Activated T-cell treated with anti-CD3 and anti-CD28 coated beads, Interleukin-2, amount 50 U/mL, for 24 hours (primary cell): ENCODE results near the gene UBL3.

Source experiments
- DNase-seq: peaks from one replicate; pipeline ENCODE4 v3.0.0-alpha.2; 2020
- H3K27ac Mint-ChIP-seq: 2 replicates; pipeline ENCODE4 v1.8.0; 2020; ENCODE audit warnings: mild to moderate bottlenecking, mixed read lengths
- H3K27me3 Mint-ChIP-seq: 2 replicates; pipeline ENCODE4 v1.8.0; 2020; ENCODE audit warnings: mixed read lengths
- H3K36me3 Mint-ChIP-seq: 2 replicates; pipeline ENCODE4 v1.8.0; 2020; ENCODE audit warnings: low read depth, mixed read lengths
- H3K4me1 Mint-ChIP-seq: 2 replicates; pipeline ENCODE4 v1.8.0; 2020; ENCODE audit warnings: low read depth, mixed read lengths
- H3K4me3 Mint-ChIP-seq: 2 replicates; pipeline ENCODE4 v1.8.0; 2020; ENCODE audit warnings: mild to moderate bottlenecking, moderate library complexity, mixed read lengths
- H3K9me3 Mint-ChIP-seq: 2 replicates; pipeline ENCODE4 v1.8.0; 2020; ENCODE audit warnings: mixed read lengths

UBL3 gene

GRCh38 chr13:29748097-29748496 lies 102.3 kb downstream of the UBL3 start:
- Mint-ChIP-seq H3K27me3 (peaks cover 14% of the 10 kb centered on the region), H3K4me1 (no peaks in the 10 kb centered on the region), H3K36me3 (no peaks in the 10 kb centered on the region), H3K4me3 (no peak overlapping the region), H3K27ac (no peak overlapping the region), H3K9me3 (no peaks in the 10 kb centered on the region)
- DNase-seq: no peak

GRCh38 chr13:29746148-29746677 lies 104.2 kb downstream of the UBL3 start:
- H3K4me3 Mint-ChIP-seq: no peak overlapping the region
- H3K27ac Mint-ChIP-seq: no peak overlapping the region
- peaks cover 14% of the 10 kb centered on the region for H3K27me3 Mint-ChIP-seq
- DNase-seq: no peak
- H3K4me1 Mint-ChIP-seq: no peaks in the 10 kb centered on the region
- no peaks in the 10 kb centered on the region for H3K9me3 Mint-ChIP-seq
- no peaks in the 10 kb centered on the region for H3K36me3 Mint-ChIP-seq

- H3K27ac Mint-ChIP-seq: no peak overlapping the region
- H3K4me1 Mint-ChIP-seq: no peaks in the 10 kb centered on the region
- no peak for DNase-seq
- no peaks in the 10 kb centered on the region for H3K36me3 Mint-ChIP-seq
- H3K4me3 Mint-ChIP-seq: no peak overlapping the region
- H3K9me3 Mint-ChIP-seq: no peaks in the 10 kb centered on the region
- H3K27me3 Mint-ChIP-seq: peaks cover 14% of the 10 kb centered on the region
Observed at GRCh38 chr13:29745704-29746103, 104.7 kb downstream of the UBL3 start.

GRCh38 chr13:29743201-29743786 lies 107.1 kb downstream of the UBL3 start:
- no peaks in the 10 kb centered on the region for H3K9me3 Mint-ChIP-seq
- peaks cover 14% of the 10 kb centered on the region for H3K27me3 Mint-ChIP-seq
- no peaks in the 10 kb centered on the region for H3K36me3 Mint-ChIP-seq
- H3K4me1 Mint-ChIP-seq: no peaks in the 10 kb centered on the region
- no peak for DNase-seq
- no peak overlapping the region for H3K4me3 Mint-ChIP-seq
- H3K27ac Mint-ChIP-seq: no peak overlapping the region

- DNase-seq: no peak
- Mint-ChIP-seq H3K9me3 (no peaks in the 10 kb centered on the region), H3K27me3 (peaks cover 15% of the 10 kb centered on the region), H3K4me1 (no peaks in the 10 kb centered on the region), H3K36me3 (no peaks in the 10 kb centered on the region), H3K4me3 (no peak overlapping the region), H3K27ac (no peak overlapping the region)
Observed at GRCh38 chr13:29740961-29741360, 109.5 kb downstream of the UBL3 start.

GRCh38 chr13:29737061-29737460 lies 113.4 kb downstream of the UBL3 start:
- DNase-seq: no peak
- Mint-ChIP-seq H3K27me3 (peaks cover 29% of the 10 kb centered on the region), H3K36me3 (no peaks in the 10 kb centered on the region), H3K4me3 (no peak overlapping the region), H3K9me3 (no peaks in the 10 kb centered on the region), H3K4me1 (peaks cover 9% of the 10 kb centered on the region), H3K27ac (no peak overlapping the region)

GRCh38 chr13:29733147-29733611 lies 117.2 kb downstream of the UBL3 start:
- no peak overlapping the region for H3K4me3 Mint-ChIP-seq
- DNase-seq: no peak
- H3K36me3 Mint-ChIP-seq: no peaks in the 10 kb centered on the region
- H3K9me3 Mint-ChIP-seq: no peaks in the 10 kb centered on the region
- peaks cover 9% of the 10 kb centered on the region for H3K4me1 Mint-ChIP-seq
- H3K27me3 Mint-ChIP-seq: peaks cover 66% of the 10 kb centered on the region
- no peak overlapping the region for H3K27ac Mint-ChIP-seq

- Mint-ChIP-seq H3K4me1 (peaks cover 9% of the 10 kb centered on the region), H3K9me3 (peaks cover 3% of the 10 kb centered on the region), H3K4me3 (no peak overlapping the region), H3K27me3 (peaks cover 67% of the 10 kb centered on the region), H3K36me3 (no peaks in the 10 kb centered on the region), H3K27ac (no peak overlapping the region)
- no peak for DNase-seq
Observed at GRCh38 chr13:29730253-29730652, 120.2 kb downstream of the UBL3 start.

GRCh38 chr13:29722415-29722814 lies 128.0 kb downstream of the UBL3 start:
- no peak overlapping the region for H3K27ac Mint-ChIP-seq
- H3K4me1 Mint-ChIP-seq: no peaks in the 10 kb centered on the region
- H3K27me3 Mint-ChIP-seq: peaks cover 5% of the 10 kb centered on the region
- DNase-seq: no peak
- no peaks in the 10 kb centered on the region for H3K36me3 Mint-ChIP-seq
- H3K9me3 Mint-ChIP-seq: peaks cover 3% of the 10 kb centered on the region
- no peak overlapping the region for H3K4me3 Mint-ChIP-seq

GRCh38 chr13:29721766-29722165 lies 128.7 kb downstream of the UBL3 start:
- Mint-ChIP-seq H3K4me1 (no peaks in the 10 kb centered on the region), H3K4me3 (no peak overlapping the region), H3K9me3 (peaks cover 3% of the 10 kb centered on the region), H3K27me3 (peaks cover 5% of the 10 kb centered on the region), H3K36me3 (no peaks in the 10 kb centered on the region), H3K27ac (no peak overlapping the region)
- DNase-seq: no peak

GRCh38 chr13:29718694-29719093 lies 131.7 kb downstream of the UBL3 start:
- H3K27me3 Mint-ChIP-seq: peaks cover 5% of the 10 kb centered on the region
- no peaks in the 10 kb centered on the region for H3K9me3 Mint-ChIP-seq
- no peaks in the 10 kb centered on the region for H3K4me1 Mint-ChIP-seq
- no peak overlapping the region for H3K27ac Mint-ChIP-seq
- H3K4me3 Mint-ChIP-seq: no peak overlapping the region
- DNase-seq: no peak
- no peaks in the 10 kb centered on the region for H3K36me3 Mint-ChIP-seq

GRCh38 chr13:29716493-29716892 lies 133.9 kb downstream of the UBL3 start:
- Mint-ChIP-seq H3K4me1 (no peaks in the 10 kb centered on the region), H3K9me3 (no peaks in the 10 kb centered on the region), H3K27me3 (peaks cover 9% of the 10 kb centered on the region), H3K27ac (no peak overlapping the region), H3K36me3 (no peaks in the 10 kb centered on the region), H3K4me3 (no peak overlapping the region)
- DNase-seq: no peak
